ENCODE results near the gene DERA. TPM values are rescaled to one million over a fixed set of nuclear protein-coding genes. Genes with fewer than 3 reads are reported as not detected.
"Not testable (repeated sequence)": the region's sequence is repeated elsewhere in the genome, so short reads cannot be mapped to it uniquely, and the experiment has no call there.

DERA gene
- total RNA-seq, 1 experiment from 2014 or later, result 67.6 TPM

GRCh38 chr12:16008421-16008824 lies 97.3 kb downstream of the DERA start:
- H3K27ac ChIP-seq, result no peak overlapping the region
- no peaks in the 10 kb centered on the region for H4K20me1 ChIP-seq (ENCODE audit: insufficient read depth)
- H3K9me3 ChIP-seq (ENCODE audit: insufficient read depth, low read depth), result no peaks in the 10 kb centered on the region
- no peaks in the 10 kb centered on the region for H3K9me2 ChIP-seq (ENCODE audit: insufficient read depth)
- no peaks in the 10 kb centered on the region for H3K79me2 ChIP-seq (ENCODE audit: low read depth)
- TF ChIP-seq EZH2 (IDR thresholded peaks at IDR 0.05; ENCODE audit: low read depth) (no peak), CTCF (conservative IDR thresholded peaks at IDR 0.05) (no peak)
- H2AFZ ChIP-seq, result no peak overlapping the region
- no peaks in the 10 kb centered on the region for H3K4me1 ChIP-seq (replicated peaks; ENCODE audit: insufficient read depth)
- intact Hi-C loops (cut with micrococcal nuclease; ENCODE audit: unreplicated experiment), result no loop called here
- H3K36me3 ChIP-seq (ENCODE audit: low read depth), result 0 out of 2 replicates have a peak, but pooled peaks cover 4% of the 10 kb centered on the region
- H3K4me2 ChIP-seq, result no peak overlapping the region
- no TSS peak for BruUV-seq (replicated peaks)
- ChIA-PET POLR2A (ENCODE audit: unreplicated experiment) (interaction anchor here (0.6 kb wide), 1 partner anchor 81 kb away, joined by 8 read pairs; no protein-coding TSS in a partner anchor), CTCF (no interaction called here)
- H3K4me3 ChIP-seq, result no peak overlapping the region
- H3K27me3 ChIP-seq (ENCODE audit: insufficient read depth, low read depth), result no peaks in the 10 kb centered on the region
- DNase-seq, result no peak
- no peaks in the 10 kb centered on the region for H3F3A ChIP-seq (ENCODE audit: insufficient read depth, low read depth)

GRCh38 chr12:16012117-16012516 lies 101.0 kb downstream of the DERA start:
- TF ChIP-seq CTCF (conservative IDR thresholded peaks at IDR 0.05), result no peak
- TF ChIP-seq EZH2 (IDR thresholded peaks at IDR 0.05; ENCODE audit: low read depth), result no peak
- H3K79me2 ChIP-seq (ENCODE audit: low read depth), result no peaks in the 10 kb centered on the region
- intact Hi-C loops (cut with micrococcal nuclease; ENCODE audit: unreplicated experiment), result no loop called here
- DNase-seq, result no peak
- H3K4me3 ChIP-seq, result no peak overlapping the region
- no peak overlapping the region for H3K27ac ChIP-seq
- no peaks in the 10 kb centered on the region for H3F3A ChIP-seq (ENCODE audit: insufficient read depth, low read depth)
- no peak overlapping the region for H2AFZ ChIP-seq
- POLR2A ChIA-PET (ENCODE audit: unreplicated experiment), result no interaction called here
- peaks cover 7% of the 10 kb centered on the region; the same call in 1 of the 2 replicates for H3K9me3 ChIP-seq (ENCODE audit: insufficient read depth, low read depth)
- no TSS peak for BruUV-seq (replicated peaks)
- no peaks in the 10 kb centered on the region for H4K20me1 ChIP-seq (ENCODE audit: insufficient read depth)
- no peaks in the 10 kb centered on the region for H3K4me1 ChIP-seq (replicated peaks; ENCODE audit: insufficient read depth)
- no peak overlapping the region for H3K4me2 ChIP-seq
- CTCF ChIA-PET, result no interaction called here
- H3K36me3 ChIP-seq (ENCODE audit: low read depth), result 0 out of 2 replicates have a peak, but pooled peaks cover 4% of the 10 kb centered on the region
- H3K27me3 ChIP-seq (ENCODE audit: insufficient read depth, low read depth), result no peaks in the 10 kb centered on the region
- H3K9me2 ChIP-seq (ENCODE audit: insufficient read depth), result no peaks in the 10 kb centered on the region

GRCh38 chr12:16013722-16014121 lies 102.6 kb downstream of the DERA start:
- H3F3A ChIP-seq (ENCODE audit: insufficient read depth, low read depth); H3K27me3 ChIP-seq (ENCODE audit: insufficient read depth, low read depth); H3K4me3 ChIP-seq; H3K4me2 ChIP-seq; H3K9me3 ChIP-seq (ENCODE audit: insufficient read depth, low read depth); BruUV-seq (replicated peaks); DNase-seq; POLR2A ChIA-PET (ENCODE audit: unreplicated experiment); H2AFZ ChIP-seq; H3K9me2 ChIP-seq (ENCODE audit: insufficient read depth); H3K27ac ChIP-seq; H3K36me3 ChIP-seq (ENCODE audit: low read depth); H3K79me2 ChIP-seq (ENCODE audit: low read depth); H4K20me1 ChIP-seq (ENCODE audit: insufficient read depth); CTCF ChIA-PET; intact Hi-C loops (cut with micrococcal nuclease; ENCODE audit: unreplicated experiment); H3K4me1 ChIP-seq (replicated peaks; ENCODE audit: insufficient read depth): not testable (repeated sequence)

GRCh38 chr12:16014394-16014793 lies 103.3 kb downstream of the DERA start:
- H3K36me3 ChIP-seq (ENCODE audit: low read depth); H3K4me2 ChIP-seq; H4K20me1 ChIP-seq (ENCODE audit: insufficient read depth); H3K27ac ChIP-seq; H3F3A ChIP-seq (ENCODE audit: insufficient read depth, low read depth); POLR2A ChIA-PET (ENCODE audit: unreplicated experiment); H3K9me2 ChIP-seq (ENCODE audit: insufficient read depth); BruUV-seq (replicated peaks); H3K79me2 ChIP-seq (ENCODE audit: low read depth); intact Hi-C loops (cut with micrococcal nuclease; ENCODE audit: unreplicated experiment); H2AFZ ChIP-seq; H3K4me1 ChIP-seq (replicated peaks; ENCODE audit: insufficient read depth); H3K9me3 ChIP-seq (ENCODE audit: insufficient read depth, low read depth); H3K27me3 ChIP-seq (ENCODE audit: insufficient read depth, low read depth); H3K4me3 ChIP-seq; DNase-seq; CTCF ChIA-PET: not testable (repeated sequence)
